Caki2 (cell line): ENCODE measurements around the gene ST6GALNAC6. TPM values are rescaled to one million over a fixed set of nuclear protein-coding genes. Genes with fewer than 3 reads are reported as not detected.
A peak's percentile ranks its signal among the peaks of the same experiment; 100 is the strongest.

ENCODE experiments used
- DNase-seq: peaks from one replicate; pipeline ENCODE4 v3.0.0-alpha.2; 2015; ENCODE audit warnings: low read depth
- in situ Hi-C: cut with HindIII; loops from 2 replicates; pipeline ENCODE4 v1.10.0; 2016; ENCODE audit warnings: low sequenced_read_pairs, low pct_unique_long_range_greater_than_20kb, mixed read lengths
- total RNA-seq: library from RNA; depleted of rRNA; stranded (reverse); fragments of >200 nt; shearing (Covaris generic); gene quantifications from 2 replicates; pipeline ENCODE4 v1.2.3, GENCODE V29; 2014; ENCODE audit warnings: low replicate concordance; rRNA removed

The ST6GALNAC6 gene, protein sequence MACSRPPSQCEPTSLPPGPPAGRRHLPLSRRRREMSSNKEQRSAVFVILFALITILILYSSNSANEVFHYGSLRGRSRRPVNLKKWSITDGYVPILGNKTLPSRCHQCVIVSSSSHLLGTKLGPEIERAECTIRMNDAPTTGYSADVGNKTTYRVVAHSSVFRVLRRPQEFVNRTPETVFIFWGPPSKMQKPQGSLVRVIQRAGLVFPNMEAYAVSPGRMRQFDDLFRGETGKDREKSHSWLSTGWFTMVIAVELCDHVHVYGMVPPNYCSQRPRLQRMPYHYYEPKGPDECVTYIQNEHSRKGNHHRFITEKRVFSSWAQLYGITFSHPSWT
- 22.8 and 27.4 TPM in 2 replicates for total RNA-seq

DNA sequence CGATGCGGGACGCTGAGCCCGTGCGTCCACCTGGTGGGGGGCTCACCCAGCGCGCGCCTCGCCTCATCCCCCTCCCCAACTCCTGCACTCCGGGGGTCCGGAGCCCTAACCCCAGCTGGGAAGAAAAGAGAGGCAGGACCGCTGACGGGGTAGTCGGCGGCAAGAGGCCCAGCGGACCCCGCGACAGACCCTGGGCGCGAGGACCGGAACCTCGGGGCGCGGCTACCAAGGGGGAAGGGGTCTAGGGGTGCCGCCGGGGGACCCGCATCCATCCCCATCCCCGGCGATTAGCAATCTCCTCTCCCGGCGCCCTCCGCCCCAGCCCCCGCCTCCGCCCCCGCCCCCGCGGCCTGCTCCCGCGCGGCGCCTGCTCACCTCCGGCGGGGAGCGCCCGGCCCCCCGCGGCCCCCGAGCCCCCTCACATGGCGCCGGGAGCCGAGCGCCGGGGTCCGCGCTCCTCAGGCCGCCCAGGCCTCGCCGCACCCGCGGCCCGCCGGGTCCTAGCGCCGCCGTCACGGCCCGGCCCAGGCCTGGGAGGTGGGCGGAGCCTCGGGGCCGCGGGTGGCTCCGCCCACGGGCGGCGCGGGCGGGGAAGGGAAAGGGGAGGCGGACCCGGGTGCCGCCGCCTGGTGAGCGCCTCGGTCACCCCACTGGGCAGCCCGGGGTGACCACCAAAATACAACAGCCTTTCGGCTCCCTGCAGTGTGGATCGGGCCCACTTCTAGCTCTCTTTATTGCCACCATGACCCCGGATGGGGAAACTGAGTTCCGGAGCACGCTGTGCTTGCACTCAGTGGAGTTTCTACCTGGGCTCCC is at the start of gene ST6GALNAC6:
Gene ST6GALNAC6, minus strand, starts transcription at position 476 of the 816 bp plus-strand sequence. CDS start 1,622 bp downstream, outside the sequence.
- in situ Hi-C loops: no loop called here
- DNase-seq: peak; percentile 54

DNA sequence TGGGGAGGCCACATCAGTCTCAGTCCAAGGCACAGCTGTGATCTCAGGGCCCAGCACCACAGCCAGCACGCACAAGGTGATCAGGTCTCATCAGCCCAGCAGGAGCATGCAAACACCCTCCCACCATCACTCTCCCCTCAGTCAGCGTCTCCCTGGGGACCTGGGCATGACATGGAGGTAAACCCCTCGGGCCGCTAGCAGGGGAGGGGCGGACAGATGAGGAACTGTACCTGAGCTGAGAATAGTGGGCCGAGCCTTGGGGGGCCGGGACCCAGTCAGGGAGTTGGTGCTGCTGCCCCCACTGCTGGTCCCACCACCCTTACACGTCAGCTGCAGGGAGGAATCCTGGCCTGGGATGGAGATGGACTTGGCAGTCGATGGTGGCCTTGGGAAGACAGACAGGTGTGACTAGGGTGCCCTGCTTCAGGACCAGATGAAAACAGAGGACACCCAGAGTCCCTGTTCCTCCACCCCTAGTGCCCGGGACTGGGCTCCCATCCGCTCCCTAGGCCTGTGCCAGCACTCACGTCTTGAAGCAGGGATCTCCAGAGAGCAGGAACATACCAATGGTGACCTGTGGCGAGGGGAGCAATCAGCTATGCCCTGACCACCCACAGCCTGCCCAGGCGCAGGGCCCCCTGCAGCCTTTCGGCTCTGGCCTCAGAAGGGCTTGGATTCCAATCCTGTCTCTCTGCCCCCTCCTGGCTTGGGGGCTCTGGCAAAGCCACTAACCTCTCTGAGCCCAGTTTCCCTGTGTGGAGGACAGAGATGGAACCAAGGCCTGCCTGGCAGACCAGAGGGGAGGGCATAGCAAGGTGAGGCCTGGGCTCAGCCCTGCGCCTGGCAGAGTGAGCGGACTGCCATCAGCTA is 48.7 kb upstream of the ST6GALNAC6 start:
- no peak for DNase-seq
- in situ Hi-C loops: no loop called here

DNA sequence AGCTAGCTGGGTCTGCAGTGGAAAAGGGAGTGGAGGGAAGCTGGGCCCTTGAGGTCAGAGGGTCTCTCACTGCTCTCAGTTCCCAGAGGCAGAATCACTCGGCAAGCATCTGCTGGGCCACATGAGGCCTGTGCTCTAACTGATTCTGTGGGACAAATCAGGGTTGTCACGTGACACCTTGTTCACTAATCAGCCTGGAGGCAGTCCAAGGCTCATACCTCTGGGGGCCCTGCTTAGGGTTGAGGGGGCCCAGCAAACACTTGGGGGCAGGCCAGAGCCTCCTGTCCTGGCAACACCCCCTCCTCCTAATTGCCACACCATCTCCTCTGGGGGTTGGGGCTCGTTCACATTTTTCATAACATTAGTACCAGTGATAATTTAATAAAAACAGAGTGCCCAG is 47.3 kb upstream of the ST6GALNAC6 start:
- in situ Hi-C loops: no loop called here
- no peak for DNase-seq

DNA sequence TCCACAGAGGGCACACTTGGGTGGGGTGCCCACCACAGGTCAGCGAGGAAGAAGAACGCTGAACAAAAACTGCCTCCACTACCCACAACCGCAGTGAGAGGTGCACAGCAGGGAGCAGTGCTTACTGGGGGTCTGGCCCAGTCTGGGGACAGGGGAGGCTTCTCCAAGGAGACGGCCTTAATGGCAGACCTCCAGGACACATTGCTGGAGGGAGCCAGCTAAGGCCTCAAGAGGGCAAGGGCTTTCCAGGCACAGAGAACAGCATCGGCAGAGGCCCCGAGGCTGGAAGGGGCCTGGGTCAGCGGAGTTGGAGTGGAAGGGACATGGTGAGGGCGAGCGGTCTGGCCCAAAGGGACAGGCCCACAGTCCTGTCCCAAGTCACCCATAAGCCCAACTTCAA is 46.5 kb upstream of the ST6GALNAC6 start:
- no peak for DNase-seq
- in situ Hi-C loops: no loop called here

DNA sequence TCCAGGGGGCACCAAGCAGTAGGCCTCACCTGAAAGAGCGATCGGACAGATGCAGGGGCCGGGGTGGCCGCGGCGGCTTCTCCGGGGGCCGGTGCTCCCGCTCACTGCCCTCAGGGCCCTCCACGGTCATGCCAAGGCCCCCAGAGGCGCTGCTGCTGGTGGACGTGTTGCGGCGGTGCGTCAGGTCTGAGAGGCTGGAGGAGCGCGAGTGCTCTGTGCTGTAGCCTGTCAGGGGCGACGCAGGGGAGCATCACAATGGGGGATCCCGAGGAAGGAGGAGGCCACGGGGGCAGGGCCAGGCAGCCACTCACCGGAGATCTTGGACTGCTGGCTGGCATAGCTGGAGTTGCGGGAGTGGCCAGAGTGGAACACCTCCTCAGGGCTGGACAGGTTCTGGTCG is 45.9 kb upstream of the ST6GALNAC6 start:
- in situ Hi-C loops: no loop called here
- no peak for DNase-seq

DNA sequence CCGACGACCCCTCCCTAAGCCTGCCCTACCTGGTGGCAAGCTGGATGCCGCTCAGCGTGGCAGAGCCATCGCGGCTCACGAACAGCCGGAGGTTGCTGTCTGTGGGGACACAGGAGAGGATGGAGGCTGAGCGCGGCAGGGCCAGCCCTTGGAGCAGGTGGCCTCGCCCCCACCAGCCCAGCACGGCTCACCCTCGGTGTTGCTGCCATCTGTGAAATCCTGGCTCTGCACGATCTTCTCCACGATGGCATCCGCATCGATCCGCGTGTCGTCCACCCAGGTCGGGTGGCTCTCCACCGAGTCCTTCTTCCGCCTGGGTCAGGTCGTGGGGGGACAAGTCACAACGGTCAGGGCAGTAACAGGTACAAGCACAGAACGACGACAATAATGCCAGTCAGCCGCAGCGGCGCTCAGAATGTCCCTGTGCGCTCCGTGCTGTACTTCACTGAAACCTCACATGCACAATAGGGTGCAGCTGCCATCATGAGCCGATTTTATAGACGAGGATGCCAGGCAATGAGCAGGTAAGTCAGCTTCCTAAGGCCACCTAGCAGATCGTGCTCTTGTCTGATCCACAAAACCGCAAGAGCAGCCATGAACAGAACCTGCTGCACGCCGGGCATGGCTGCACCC is 45.3 kb upstream of the ST6GALNAC6 start:
- in situ Hi-C loops: no loop called here

DNA sequence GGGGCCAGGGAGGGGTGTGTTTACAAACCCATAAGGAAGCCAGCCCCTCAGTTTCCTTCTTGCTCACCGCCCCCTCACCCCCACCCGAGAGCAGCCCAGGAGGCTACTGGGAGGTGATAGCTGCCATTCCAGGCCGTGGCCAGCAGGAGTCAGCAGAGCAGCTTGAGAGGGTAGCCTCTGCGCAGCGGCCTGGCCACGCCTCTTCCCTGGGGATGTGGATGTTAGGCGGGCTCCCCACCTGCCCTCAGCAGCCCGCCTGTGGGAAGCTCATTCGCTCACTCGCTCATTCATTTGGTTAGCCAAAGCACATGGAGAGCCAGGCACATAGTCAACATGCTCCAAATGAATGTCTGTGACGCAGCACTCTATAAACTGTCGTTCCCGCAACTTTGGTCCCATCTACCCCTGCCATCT is 44.3 kb upstream of the ST6GALNAC6 start:
- in situ Hi-C loops: no loop called here
- DNase-seq: peak; percentile 62

More for the DNA sequence above, 45.3 kb upstream of the ST6GALNAC6 start:
- no peak for DNase-seq

DNA sequence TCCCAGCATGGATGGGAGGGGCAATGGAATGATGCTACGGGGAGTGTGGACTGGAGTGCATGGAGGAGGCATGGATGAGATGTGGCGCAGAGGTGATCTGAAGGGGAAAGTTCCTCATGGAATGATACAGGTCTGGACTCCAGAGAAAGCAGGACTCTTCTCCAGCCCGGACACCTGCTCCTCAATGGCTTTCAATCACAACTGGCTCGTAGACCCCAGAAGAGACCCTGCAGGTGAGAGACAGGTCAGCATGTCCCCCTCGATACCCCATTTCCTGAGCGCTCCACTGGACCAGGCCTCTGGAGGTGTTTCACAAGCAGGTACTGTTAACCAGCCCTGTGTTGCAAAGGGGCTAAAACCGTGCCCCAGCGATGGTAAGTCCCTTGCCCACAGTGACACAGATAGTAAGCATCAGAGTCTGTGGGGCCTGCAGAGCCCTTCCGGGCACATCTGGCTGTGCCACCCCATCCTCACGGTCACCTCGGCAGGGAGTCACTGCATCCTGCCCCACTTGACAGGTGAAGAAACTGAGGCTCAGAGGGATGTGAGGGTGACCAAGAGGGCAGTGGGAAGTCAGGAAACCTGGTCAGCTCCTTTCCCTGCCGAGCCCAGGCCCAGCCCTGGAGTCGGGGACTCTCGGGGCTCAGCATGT is 43.7 kb upstream of the ST6GALNAC6 start:
- DNase-seq: no peak
- in situ Hi-C loops: no loop called here

DNA sequence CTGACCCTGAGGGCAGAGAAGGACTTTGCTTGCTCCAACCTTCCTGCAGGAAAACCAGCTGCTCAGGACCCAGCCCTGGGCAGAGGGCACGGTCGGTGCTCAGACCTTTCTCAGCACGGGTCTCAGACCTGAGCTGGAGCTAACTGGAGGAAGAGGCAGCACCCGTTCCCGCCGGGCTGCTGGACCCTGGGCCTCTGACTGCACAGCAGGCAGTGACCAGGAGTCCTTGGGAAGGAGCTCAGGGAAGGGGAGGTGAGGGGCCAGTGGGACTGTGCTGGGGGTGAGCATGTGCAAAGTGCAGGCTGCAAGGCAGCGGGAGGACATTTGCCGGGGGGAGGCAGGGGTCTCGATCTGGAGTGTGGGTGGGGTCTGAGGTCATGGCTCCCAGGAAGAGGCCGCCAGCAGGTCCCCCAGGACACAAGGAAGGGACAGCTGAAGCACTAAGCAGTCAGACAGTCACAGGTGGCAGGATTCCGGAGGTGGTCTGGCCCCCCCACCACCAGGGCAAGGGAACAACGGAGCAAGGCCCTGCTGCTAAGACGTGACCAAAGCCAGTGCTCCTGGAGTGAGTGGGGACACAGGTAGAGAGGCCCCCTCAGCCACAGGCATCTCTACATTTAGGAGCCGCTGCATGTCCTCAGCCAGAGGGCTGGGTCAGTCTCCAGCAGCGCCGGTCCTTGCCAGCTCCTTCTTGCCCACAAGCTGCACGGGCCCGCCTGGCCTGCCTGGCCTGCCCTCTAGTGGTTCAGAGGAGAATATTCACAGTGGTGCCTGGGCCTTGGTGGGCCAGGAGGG is 43.0 kb upstream of the ST6GALNAC6 start:
- in situ Hi-C loops: no loop called here
- DNase-seq: no peak

DNA sequence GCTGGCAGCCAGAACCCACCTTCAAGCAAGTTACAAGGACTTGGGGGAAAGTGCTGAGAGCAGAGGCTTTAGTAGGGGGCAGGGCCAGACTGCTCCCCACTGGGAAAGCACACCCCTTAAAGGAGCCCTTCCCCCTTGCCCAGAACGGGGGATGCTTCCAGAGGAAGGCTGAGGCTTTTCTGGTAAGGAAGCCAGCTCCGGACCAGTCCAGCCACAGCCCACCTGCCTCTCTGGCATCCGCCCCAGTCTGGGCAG is 42.5 kb upstream of the ST6GALNAC6 start:
- in situ Hi-C loops: no loop called here
- no peak for DNase-seq

DNA sequence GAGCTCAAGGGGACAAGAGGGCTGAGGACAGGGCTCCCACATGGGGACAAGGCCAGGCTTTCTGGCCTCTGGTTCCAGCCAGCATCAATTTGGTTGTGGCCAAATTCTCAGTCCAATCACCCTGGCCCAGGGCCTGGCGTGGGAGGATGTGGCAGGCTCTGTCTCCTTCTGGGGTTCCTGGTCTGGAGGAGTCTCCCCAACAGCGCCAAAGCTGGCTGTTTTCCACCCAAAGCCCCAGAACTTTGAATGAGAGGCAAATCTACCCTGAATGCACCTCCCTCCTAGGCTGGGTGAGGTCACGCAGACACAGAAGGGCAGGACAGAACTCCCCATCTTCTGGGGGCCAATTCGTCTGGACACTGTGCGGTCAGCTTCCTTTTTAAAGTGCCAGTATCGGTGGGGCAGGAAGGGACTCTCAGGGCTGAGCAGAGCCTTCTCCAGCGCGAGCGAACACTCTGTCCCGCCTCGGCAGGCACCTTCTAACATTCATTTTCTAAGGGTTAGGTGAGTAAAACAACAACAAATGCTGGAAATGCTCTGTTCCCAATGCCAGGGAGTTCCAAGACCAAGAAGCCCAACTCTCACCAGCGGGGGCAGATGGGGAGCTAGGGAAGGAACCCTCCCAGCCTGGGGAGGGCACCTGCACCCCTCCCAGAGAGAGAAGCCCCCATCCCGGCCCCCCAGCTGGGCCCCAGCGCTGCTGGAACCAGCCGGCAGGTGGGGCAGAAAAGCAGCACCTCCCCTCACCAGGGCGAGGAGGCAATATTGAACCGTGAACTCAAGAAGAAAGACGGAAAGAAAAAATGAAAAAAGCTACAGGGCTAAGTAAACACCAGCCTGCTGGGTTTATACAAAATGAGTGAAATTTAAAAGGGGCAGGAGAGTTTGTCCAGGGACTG is 41.9 kb upstream of the ST6GALNAC6 start:
- in situ Hi-C loops: no loop called here

DNA sequence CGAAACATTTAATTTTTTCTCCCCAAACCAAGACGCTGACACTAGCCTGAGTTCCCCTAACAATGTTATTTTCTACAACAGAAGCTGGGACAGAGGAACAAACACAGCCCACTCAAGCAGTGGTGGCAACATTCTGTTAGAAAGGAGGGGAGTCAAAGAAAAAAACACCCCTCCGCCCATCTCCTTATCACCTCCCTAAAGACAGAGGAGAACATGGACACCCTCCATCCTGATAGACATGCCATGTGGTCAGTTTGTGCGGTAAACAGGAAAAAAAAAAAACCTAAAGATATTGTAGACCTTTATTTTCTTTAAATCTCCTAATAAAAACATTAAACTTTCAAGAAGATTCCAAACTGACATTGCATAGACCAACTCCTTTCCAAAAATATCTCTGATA is 41.2 kb upstream of the ST6GALNAC6 start:
- in situ Hi-C loops: no loop called here
- DNase-seq: no peak

More for the DNA sequence above, 41.9 kb upstream of the ST6GALNAC6 start:
- DNase-seq: no peak

DNA sequence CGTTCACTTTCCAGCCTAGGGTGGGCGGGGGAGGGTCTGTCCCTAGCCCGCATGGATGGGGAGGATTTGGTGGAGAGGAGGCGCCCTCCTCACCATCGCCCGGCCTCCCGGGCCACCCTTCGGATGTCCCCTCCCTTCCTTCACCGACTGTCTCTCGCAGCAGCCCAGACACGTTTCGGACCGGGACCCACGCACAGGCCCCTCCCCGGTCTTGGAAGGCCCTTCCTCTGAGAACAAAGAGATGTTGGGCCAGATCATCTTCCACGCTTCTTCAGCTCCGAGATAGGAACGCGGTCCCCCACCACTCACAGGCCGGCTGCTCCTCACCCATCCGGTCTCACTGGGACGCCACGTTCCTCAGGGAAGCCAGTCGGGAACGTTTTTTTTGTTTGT is 38.9 kb upstream of the ST6GALNAC6 start:
- in situ Hi-C loops: no loop called here
- no peak for DNase-seq

DNA sequence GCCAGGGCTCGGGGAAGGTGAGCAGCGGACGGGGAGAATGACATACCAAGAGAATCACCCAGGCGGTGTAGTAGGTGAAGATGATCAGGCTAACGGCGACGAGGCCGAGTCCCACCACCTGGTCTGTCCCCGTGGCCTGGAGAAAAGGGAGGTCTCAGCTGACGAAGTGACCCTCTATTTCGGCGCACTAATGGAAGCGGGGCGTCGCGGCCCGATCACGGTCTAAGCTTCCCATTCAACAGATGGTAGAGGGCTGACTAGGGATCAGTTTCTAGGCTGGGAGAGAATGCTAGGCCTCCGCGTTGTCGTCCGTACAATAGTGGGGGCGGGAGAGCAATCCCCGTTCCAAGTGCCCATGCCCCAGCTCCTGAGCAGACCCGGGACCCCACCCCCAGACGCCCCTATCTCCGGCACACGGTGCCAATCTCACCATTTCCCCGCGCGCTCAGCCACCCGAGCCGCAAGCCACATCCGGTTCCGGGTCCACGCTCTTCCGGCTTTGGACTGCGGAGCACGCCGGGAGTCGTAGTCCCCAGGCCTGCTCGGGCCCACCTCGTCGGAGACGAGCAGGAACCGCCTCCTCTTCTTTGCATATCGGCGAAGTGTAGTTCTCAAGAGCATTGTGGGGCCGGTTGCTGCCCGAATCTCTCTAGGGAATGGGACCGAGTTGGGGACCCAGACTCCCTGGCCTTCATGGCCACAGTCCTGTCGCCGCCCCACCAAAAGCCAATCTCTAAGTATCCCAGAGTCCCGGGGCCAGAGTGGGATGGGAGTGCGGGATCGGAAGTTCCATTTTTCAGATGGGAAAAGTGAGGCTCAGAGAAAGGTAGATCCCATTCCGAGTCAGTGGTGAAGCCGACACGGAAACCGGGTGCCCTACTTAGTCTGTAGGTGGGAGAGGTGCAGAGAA is 38.2 kb upstream of the ST6GALNAC6 start, which contains the start of gene DPM2:
Gene DPM2, minus strand, starts transcription at position 467 of the 910 bp plus-strand sequence. Its CDS starts 34 bp downstream, at position 433.
- in situ Hi-C loops: no loop called here
- peak; percentile 81 for DNase-seq

DNA sequence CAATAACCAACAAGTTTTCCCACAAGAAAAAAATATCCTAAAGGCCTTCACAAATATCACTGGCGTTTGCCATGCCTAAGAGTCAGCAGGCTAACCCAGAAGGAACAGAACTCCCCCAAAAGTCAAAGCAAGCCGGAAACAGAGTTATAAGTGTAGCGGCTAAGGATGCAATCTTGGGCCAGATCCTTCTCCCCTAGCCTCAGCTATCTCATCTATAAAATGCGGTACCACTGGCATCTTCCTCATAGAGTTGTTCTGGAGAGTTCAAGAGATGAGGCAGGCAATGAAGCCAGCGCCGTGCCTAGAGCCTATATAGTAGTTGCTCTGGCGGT is 37.6 kb upstream of the ST6GALNAC6 start:
- in situ Hi-C loops: no loop called here
- DNase-seq: no peak
